Skeletal muscle tissue (tissue), 4 donors: ENCODE results near the gene C17orf113. TPM values are rescaled to one million over a fixed set of nuclear protein-coding genes. Genes with fewer than 3 reads are reported as not detected.
"Not testable (repeated sequence)": the region's sequence is repeated elsewhere in the genome, so short reads cannot be mapped to it uniquely, and the experiment has no call there.

Experiments used
- H3K27ac ChIP-seq: one replicate; pipeline ENCODE4 v1.7.0; 2013; ENCODE audit warnings: mild to moderate bottlenecking, low read depth, low read length, inconsistent platforms
- H3K27me3 ChIP-seq, 3 donors: one replicate each; pipeline ENCODE4 v1.7.0; 2013; ENCODE audit warnings: low read length in 3 of 3; ENCODE audit not compliant: control insufficient read depth in 3 of 3, insufficient read depth in 3 of 3
- H3K36me3 ChIP-seq, 3 donors: one replicate each; pipeline ENCODE4 v1.7.0; 2013; ENCODE audit warnings: low read length in 3 of 3; ENCODE audit not compliant: control insufficient read depth in 3 of 3, insufficient read depth in 3 of 3
- H3K4me1 ChIP-seq, 3 donors: one replicate each; pipeline ENCODE4 v1.7.0; 2013; ENCODE audit warnings: low read length in 3 of 3, mild to moderate bottlenecking in 3 of 3; ENCODE audit not compliant: control insufficient read depth in 3 of 3, insufficient read depth in 3 of 3
- H3K4me3 ChIP-seq, 3 donors: one replicate each; pipeline ENCODE4 v1.7.0; 2013; ENCODE audit warnings: low read length in 3 of 3
- H3K9ac ChIP-seq, 3 donors: one replicate each; pipeline ENCODE4 v1.7.0; 2013; ENCODE audit warnings: low read length in 3 of 3, mild to moderate bottlenecking in 3 of 3, moderate library complexity in 2 of 3, low read depth in 1 of 3
- H3K9me3 ChIP-seq, 3 donors: one replicate each; pipeline ENCODE4 v1.7.0; 2013; ENCODE audit warnings: low read length in 3 of 3; ENCODE audit not compliant: control insufficient read depth in 3 of 3
- total RNA-seq: library from RNA; depleted of rRNA; stranded (reverse); fragments of >200 nt; gene quantifications from one replicate; pipeline ENCODE4 v1.2.3, GENCODE V29; 2014
- donor health status: Osteomylitis.

C17orf113 gene
- total RNA-seq, 1 donor from 2014 or later, result 1.6 TPM

DNA sequence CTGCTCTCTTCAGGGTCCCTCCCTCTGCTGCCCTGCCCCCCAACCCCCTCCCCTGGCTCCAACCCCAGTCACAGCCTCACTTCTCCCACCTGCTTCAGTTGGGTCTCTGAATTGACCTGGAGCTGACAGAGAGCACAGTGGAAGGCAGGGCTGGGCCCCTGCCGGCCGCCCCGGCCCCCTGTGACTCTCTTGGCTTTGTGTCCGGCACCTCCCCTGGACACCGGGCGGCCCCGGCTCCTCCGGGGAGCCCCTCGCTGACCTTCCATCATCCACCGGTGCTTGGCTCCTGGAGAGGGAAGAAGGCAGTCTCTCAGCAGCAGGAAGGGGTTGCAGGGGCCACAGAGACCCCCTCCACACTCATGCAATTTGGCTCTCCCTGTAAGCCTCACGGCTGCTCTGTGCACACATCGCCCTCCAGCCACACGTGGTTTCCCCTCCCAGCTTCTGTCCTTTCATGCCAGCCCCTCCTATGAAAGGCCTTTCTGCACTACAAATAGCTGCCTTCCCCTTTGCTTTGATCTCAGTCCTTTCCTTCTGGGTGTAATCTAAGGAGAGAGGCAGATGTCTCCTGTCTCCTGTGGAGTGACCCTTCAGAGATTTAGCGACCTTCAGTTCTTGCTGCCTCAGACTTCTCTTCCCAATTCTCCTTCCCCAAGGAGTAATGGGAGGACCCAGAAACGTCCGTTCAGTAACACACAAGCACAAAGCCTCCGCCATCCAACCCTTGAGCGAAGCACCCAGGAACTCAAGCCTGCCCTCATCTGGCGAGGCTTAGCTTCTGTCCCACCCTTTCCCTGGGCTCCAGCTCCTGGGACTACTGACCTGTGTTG lies 22.2 kb downstream of the C17orf113 start:
- peak overlapping the region in 1 of 3 donors; percentile 28 for H3K9ac ChIP-seq
- H3K27ac ChIP-seq, result no peak overlapping the region
- peaks cover 12 to 15% (median 15%) of the 10 kb centered on the region in 3 donors for H3K36me3 ChIP-seq

GRCh38 chr17:42027590-42027889 lies 22.9 kb downstream of the C17orf113 start:
- H3K27ac ChIP-seq, result no peak overlapping the region
- H3K4me3 ChIP-seq, result no peak overlapping the region
- H3K36me3 ChIP-seq, result peaks cover 18 to 21% (median 19%) of the 10 kb centered on the region in 3 donors
- no peaks in the 10 kb centered on the region for H3K9me3 ChIP-seq
- no peak overlapping the region for H3K9ac ChIP-seq
- H3K4me1 ChIP-seq, result peaks cover 15 to 26% (median 18%) of the 10 kb centered on the region in 3 donors
- H3K27me3 ChIP-seq, result no peaks in the 10 kb centered on the region

More for the DNA sequence above, 22.2 kb downstream of the C17orf113 start:
- no peaks in the 10 kb centered on the region for H3K9me3 ChIP-seq
- H3K27me3 ChIP-seq, result no peaks in the 10 kb centered on the region
- H3K4me3 ChIP-seq, result no peak overlapping the region
- H3K4me1 ChIP-seq, result peaks cover 15 to 26% (median 18%) of the 10 kb centered on the region in 3 donors

GRCh38 chr17:42026857-42027589 lies 23.4 kb downstream of the C17orf113 start:
- H3K27ac ChIP-seq, result no peak overlapping the region
- H3K4me1 ChIP-seq, result peaks cover 15 to 26% (median 18%) of the 10 kb centered on the region in 3 donors
- H3K9ac ChIP-seq, result no peak overlapping the region
- H3K4me3 ChIP-seq, result no peak overlapping the region
- no peaks in the 10 kb centered on the region for H3K9me3 ChIP-seq
- H3K27me3 ChIP-seq, result no peaks in the 10 kb centered on the region
- peaks cover 23 to 26% (median 24%) of the 10 kb centered on the region in 3 donors for H3K36me3 ChIP-seq

DNA sequence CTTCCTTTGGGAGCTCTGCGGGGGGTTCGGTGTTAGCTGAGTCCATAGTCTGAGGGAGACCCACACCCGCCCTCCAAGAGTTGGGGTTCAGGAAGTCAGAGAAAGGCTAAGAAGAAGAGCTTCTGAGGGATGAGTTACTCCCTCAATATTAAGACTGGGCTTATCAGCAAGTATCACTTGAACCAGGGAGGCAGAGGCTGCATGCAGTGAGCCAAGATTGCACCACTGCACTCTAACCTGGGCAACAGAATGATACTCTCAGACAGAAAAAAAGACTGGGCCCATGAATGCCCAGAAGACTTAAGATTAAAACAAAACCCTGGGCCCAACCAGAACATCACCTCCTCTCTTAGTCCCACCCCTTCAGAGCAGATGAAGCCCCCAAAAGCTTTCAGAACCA lies 24.5 kb downstream of the C17orf113 start:
- H3K4me1 ChIP-seq, result peaks cover 22 to 32% (median 26%) of the 10 kb centered on the region in 3 donors
- peaks cover 24 to 29% (median 26%) of the 10 kb centered on the region in 3 donors for H3K36me3 ChIP-seq
- H3K4me3 ChIP-seq, result no peak overlapping the region
- H3K9me3 ChIP-seq, result no peaks in the 10 kb centered on the region
- H3K27me3 ChIP-seq, result no peaks in the 10 kb centered on the region
- no peak overlapping the region for H3K9ac ChIP-seq
- H3K27ac ChIP-seq, result no peak overlapping the region

DNA sequence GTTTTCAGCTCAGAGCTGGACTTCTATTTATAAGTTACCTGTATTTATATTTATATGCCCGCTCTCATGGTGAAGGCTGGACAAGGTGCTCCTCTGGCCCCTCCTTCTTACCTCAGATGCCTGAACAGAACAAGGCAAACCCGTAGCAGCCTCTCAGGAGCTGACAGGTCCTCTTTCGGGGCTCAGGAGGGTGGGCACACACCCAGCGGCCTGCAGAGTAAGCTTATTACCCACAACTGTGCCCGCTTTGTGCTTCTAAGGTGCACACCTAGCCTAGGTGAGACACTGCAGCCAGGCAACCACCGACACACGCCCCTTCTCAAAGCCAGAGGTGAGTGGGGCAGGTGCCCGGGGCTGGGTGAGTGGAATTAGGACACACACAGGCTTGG lies 25.2 kb downstream of the C17orf113 start:
- no peaks in the 10 kb centered on the region for H3K27me3 ChIP-seq
- H3K36me3 ChIP-seq, result peaks cover 24 to 29% (median 26%) of the 10 kb centered on the region in 3 donors
- peak overlapping the region in 1 of 3 donors; percentile 52 for H3K4me3 ChIP-seq
- peak overlapping the region; percentile 55 for H3K27ac ChIP-seq
- H3K4me1 ChIP-seq, result peaks cover 29 to 37% (median 30%) of the 10 kb centered on the region in 3 donors
- peak overlapping the region; percentile 7 to 69 (median 21) for H3K9ac ChIP-seq
- H3K9me3 ChIP-seq, result no peaks in the 10 kb centered on the region

DNA sequence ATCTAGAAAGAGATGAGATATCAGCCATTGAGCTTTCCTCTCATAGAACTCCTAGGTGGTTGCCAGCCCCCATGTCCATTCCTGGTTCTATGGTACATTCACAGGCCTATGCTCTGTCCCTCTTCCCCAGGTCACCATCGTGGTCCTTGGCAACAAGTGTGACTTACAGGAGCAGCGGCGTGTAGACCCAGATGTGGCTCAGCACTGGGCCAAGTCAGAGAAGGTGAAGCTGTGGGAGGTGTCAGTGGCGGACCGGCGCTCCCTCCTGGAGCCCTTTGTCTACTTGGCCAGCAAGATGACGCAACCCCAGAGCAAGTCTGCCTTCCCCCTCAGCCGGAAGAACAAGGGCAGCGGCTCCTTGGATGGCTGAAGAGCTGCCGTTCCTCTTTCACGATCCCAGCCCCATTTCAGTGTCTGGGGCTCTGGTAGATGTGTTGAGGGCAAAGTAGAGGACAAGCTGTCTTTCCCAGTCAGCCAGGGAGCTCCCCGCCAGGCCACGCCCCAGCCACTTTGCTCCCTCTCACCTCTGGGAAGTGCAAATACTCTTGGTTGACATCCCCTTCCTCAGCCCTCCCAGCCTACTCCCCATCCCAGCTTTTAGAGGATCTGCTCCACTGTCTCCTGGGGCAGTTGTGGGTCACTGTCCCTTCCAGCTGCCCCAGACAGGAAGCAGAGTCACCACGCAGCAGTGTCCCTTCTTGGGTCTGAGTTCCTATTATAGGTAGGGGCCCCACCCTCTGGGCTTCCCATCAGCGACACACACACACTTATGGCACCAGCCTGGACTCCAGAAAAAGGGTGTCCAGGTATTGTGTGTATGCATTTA lies 26.7 kb downstream of the C17orf113 start:
- Histone ChIP-seq H3K4me1 (peaks cover 29 to 39% (median 35%) of the 10 kb centered on the region in 3 donors), H3K27ac (peak overlapping the region; percentile 55), H3K9me3 (no peaks in the 10 kb centered on the region), H3K36me3 (peaks cover 24 to 29% (median 26%) of the 10 kb centered on the region in 3 donors), H3K4me3 (no peak overlapping the region), H3K9ac (peak overlapping the region in 2 of 3 donors; percentile 12 to 51), H3K27me3 (no peaks in the 10 kb centered on the region)

DNA sequence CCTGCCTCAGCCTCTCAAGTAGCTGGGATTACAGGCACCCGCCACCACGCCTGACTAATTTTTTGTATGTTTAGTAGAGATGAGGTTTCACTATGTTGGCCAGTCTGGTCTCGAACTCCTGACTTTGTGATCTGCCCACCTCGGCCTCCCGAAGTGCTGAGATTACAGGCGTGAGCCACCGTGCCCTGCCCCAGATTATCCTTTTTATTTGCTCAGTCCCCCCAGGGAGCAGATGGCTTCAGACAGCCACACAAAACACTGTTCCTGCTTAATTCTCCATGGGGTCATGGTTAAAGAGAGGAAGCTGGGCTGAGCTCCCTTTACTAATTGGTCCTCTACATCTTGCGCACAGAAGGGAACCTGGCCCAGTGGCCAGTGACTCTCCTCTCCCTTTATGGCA lies 29.6 kb downstream of the C17orf113 start:
- Histone ChIP-seq H3K4me3 (peak overlapping the region; percentile 83 to 94 (median 91)), H3K4me1 (peaks cover 41 to 57% (median 52%) of the 10 kb centered on the region in 3 donors), H3K9ac (peak overlapping the region in 2 of 3 donors; percentile 97 to 98), H3K36me3 (peaks cover 24 to 29% (median 25%) of the 10 kb centered on the region in 3 donors)
- H3K27ac ChIP-seq, H3K9me3 ChIP-seq, H3K27me3 ChIP-seq: not testable (repeated sequence)

- peak within 1 kb of the TSS; percentile 80 for H3K27ac ChIP-seq
- peaks cover 24 to 25% (median 25%) of the 10 kb centered on the region in 3 donors for H3K36me3 ChIP-seq
- no peaks in the 10 kb centered on the region for H3K9me3 ChIP-seq
- H3K27me3 ChIP-seq, result no peaks in the 10 kb centered on the region
- peak within 1 kb of the TSS; percentile 93 to 98 (median 97) for H3K9ac ChIP-seq
- H3K4me3 ChIP-seq, result peak within 1 kb of the TSS; percentile 83 to 94 (median 91)
- H3K4me1 ChIP-seq, result peaks cover 40 to 57% (median 46%) of the 10 kb centered on the region in 3 donors
These were observed 30.6 kb downstream of the C17orf113 start, which contains the start of gene NKIRAS2 for GRCh38 chr17:42019509-42020404. Gene NKIRAS2, plus strand, starts transcription at chr17:42020090. Its CDS starts 1,488 bp downstream, at chr17:42021578.

- no peaks in the 10 kb centered on the region for H3K27me3 ChIP-seq
- no peak overlapping the region for H3K9ac ChIP-seq
- H3K36me3 ChIP-seq, result peaks cover 20 to 22% (median 20%) of the 10 kb centered on the region in 3 donors
- H3K27ac ChIP-seq, result no peak overlapping the region
- H3K9me3 ChIP-seq, result no peaks in the 10 kb centered on the region
- H3K4me1 ChIP-seq, result peaks cover 32 to 57% (median 43%) of the 10 kb centered on the region in 3 donors
- no peak overlapping the region for H3K4me3 ChIP-seq
These were observed 31.4 kb downstream of the C17orf113 start for GRCh38 chr17:42018988-42019387.
